Measurements from ENCODE around the gene ARMC2.

GRCh38 chr6:108845145-108845544, 3.1 kb upstream of the ARMC2 start:
- TF ChIP-seq CTCF (conservative IDR thresholded peaks at IDR 0.05 in 1 of 2, IDR thresholded peaks at IDR 0.05 in 1 of 2; ENCODE audit: extremely low read depth in 1 of 2, insufficient read depth in 1 of 2, low read depth in 1 of 2, low read length in 2 of 2) (no peak), EZH2 (IDR thresholded peaks at IDR 0.05; ENCODE audit: borderline replicate concordance, low read length) (no peak)
